Glutamatergic neuron (in vitro differentiated cells): Measurements from ENCODE around the gene MTHFD1L. TPM values are rescaled to one million over a fixed set of nuclear protein-coding genes. Genes with fewer than 3 reads are reported as not detected.
"Not testable (repeated sequence)": the region's sequence is repeated elsewhere in the genome, so short reads cannot be mapped to it uniquely, and the experiment has no call there.

Experiments
- DNase-seq: peaks from one replicate; pipeline ENCODE4 v3.0.0; 2022
- H3K27ac Mint-ChIP-seq: one replicate; pipeline ENCODE4 v1.8.0; 2020; ENCODE audit warnings: mild to moderate bottlenecking, mixed read lengths, inconsistent platforms; ENCODE audit not compliant: unreplicated experiment
- H3K27me3 Mint-ChIP-seq: one replicate; pipeline ENCODE4 v1.8.0; 2020; ENCODE audit warnings: mild to moderate bottlenecking, moderate library complexity, mixed read lengths, inconsistent platforms; ENCODE audit not compliant: unreplicated experiment
- H3K36me3 Mint-ChIP-seq: one replicate; pipeline ENCODE4 v1.8.0; 2020; ENCODE audit warnings: mild to moderate bottlenecking, mixed read lengths, inconsistent platforms; ENCODE audit not compliant: unreplicated experiment
- H3K4me1 Mint-ChIP-seq: one replicate; pipeline ENCODE4 v1.8.0; 2020; ENCODE audit warnings: mild to moderate bottlenecking, low read depth, mixed read lengths, inconsistent platforms; ENCODE audit not compliant: unreplicated experiment
- H3K4me3 Mint-ChIP-seq: one replicate; pipeline ENCODE4 v1.8.0; 2020; ENCODE audit warnings: mild to moderate bottlenecking, mixed read lengths, inconsistent platforms; ENCODE audit not compliant: unreplicated experiment
- H3K9me3 Mint-ChIP-seq: one replicate; pipeline ENCODE4 v1.8.0; 2020; ENCODE audit warnings: mild to moderate bottlenecking, moderate library complexity, mixed read lengths, inconsistent platforms; ENCODE audit not compliant: unreplicated experiment
- total RNA-seq: library from RNA; stranded (reverse); fragmentation: NEBNext Ultra II Directional; extraction: Animal tissue kit (Norgen Biotek cat#: 25700); gene quantifications from one replicate; pipeline ENCODE4 v1.2.1, GENCODE V29; 2021; ENCODE audit not compliant: unreplicated experiment
- TF ChIP-seq, protein P1 (sequence below): fragments of 200-600 bp; sonication (generic); IDR thresholded peaks from one replicate; pipeline ENCODE4 v1.5.0; 2021; ENCODE audit not compliant: partially characterized antibody, unreplicated experiment

MTHFD1L gene
- total RNA-seq, 1 donor from 2014 or later: 35.9 TPM

DNA sequence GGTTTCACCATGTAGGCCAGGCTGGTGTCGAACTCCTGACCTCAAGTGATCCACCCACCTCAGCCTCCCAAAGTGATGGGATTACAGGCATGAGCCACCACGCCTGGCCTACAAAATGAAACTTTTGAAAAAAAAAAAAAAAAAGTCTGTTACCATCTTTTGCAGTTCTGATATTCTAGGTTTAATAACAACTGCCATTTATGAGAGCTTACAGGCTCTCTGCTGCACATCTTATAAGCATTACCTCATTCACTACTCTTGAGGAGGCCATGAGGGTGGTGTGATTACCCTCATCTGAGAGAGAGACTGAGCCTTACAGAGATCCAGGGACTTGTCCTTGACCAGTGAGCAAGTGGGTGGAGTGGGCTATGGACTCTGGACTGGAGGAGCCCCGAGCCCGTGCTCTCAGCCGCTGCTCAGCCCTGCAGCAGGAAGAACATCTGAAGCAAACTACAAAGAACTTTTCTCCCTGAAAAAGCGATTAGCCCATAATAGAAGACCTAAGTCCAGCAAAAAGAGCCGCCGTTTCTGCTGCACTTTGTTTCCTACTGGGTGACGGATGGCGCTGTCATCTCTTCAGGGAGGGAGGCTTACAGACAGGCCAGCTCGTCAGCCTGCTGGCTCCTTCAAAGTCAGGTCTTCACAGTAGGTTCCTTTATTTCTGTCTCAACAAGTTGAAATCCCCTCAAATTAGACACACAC, 254.5 kb downstream of the MTHFD1L start:
- Mint-ChIP-seq H3K9me3 (peaks cover 5% of the 10 kb centered on the region), H3K4me3 (no peak overlapping the region), H3K36me3 (no peaks in the 10 kb centered on the region), H3K27ac (no peak overlapping the region), H3K27me3 (peaks cover 5% of the 10 kb centered on the region), H3K4me1 (peaks cover 10% of the 10 kb centered on the region)
- TF ChIP-seq, protein P1, sequence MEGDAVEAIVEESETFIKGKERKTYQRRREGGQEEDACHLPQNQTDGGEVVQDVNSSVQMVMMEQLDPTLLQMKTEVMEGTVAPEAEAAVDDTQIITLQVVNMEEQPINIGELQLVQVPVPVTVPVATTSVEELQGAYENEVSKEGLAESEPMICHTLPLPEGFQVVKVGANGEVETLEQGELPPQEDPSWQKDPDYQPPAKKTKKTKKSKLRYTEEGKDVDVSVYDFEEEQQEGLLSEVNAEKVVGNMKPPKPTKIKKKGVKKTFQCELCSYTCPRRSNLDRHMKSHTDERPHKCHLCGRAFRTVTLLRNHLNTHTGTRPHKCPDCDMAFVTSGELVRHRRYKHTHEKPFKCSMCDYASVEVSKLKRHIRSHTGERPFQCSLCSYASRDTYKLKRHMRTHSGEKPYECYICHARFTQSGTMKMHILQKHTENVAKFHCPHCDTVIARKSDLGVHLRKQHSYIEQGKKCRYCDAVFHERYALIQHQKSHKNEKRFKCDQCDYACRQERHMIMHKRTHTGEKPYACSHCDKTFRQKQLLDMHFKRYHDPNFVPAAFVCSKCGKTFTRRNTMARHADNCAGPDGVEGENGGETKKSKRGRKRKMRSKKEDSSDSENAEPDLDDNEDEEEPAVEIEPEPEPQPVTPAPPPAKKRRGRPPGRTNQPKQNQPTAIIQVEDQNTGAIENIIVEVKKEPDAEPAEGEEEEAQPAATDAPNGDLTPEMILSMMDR: no peak
- no peak for DNase-seq

DNA sequence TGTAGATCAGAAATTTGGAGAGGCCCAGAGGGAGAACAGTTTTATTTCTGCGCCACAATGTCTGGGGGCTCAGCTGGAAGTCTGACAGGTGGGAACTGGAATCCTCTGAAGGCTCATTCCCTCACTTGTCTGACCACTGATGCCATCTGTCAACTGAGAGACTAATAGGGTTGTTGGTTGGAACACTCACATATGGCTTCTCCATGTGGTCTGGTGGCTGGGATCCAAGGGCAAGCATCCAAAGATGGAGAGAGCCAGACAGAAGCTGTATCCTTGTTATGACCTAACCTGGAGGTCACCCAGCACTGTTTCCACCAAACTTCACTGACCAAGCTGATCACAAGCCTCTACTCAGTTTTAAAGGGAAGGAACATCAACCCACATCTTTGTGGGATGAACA, 256.4 kb downstream of the MTHFD1L start:
- Mint-ChIP-seq H3K4me3 (no peak overlapping the region), H3K36me3 (peaks cover 4% of the 10 kb centered on the region), H3K27ac (no peak overlapping the region), H3K27me3 (peaks cover 5% of the 10 kb centered on the region), H3K4me1 (peaks cover 10% of the 10 kb centered on the region), H3K9me3 (peaks cover 5% of the 10 kb centered on the region)
- TF ChIP-seq, protein P1: no peak
- DNase-seq: no peak

DNA sequence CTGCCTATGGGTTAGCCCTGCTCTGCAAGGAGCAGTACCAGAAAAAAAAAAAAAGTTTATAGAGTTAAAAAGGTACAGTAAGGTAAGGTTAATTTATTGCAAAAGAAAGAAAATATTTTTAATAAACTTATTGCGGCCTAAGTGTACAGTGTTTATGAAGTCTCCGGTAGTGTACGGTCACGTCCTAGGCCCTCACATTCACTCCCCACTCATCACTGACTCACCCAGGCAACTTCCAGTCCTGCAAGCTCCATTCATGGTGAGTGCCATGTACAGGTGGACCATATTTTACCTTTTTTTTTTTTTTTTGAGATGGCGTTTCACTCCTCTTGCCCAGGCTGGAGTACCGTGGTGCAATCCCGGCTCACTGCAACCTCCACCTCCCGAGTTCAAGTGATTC, 258.1 kb downstream of the MTHFD1L start:
- DNase-seq, H3K4me3 Mint-ChIP-seq, H3K27me3 Mint-ChIP-seq, H3K9me3 Mint-ChIP-seq, H3K27ac Mint-ChIP-seq: not testable (repeated sequence)
- peaks cover 13% of the 10 kb centered on the region for H3K36me3 Mint-ChIP-seq
- H3K4me1 Mint-ChIP-seq: peaks cover 13% of the 10 kb centered on the region

DNA sequence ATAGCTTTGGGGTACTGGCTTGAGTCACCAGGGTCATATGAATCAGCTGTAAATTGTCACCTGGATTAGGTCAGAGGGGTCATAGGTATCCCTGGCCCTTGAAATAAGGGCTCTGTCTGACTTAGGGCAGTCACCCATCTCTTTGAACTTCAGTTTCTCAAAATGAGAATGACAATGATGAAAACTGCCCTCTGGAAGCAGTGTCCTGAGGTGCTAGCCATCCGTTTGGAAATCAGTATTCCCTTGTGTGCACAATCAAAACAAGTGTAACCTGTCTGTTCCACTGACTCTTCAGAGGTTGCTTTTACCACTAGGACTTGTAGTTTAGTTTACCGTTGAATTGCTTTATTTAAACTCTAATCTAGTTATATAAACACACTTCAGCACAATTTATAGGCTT, 259.7 kb downstream of the MTHFD1L start:
- H3K9me3 Mint-ChIP-seq, H3K27ac Mint-ChIP-seq, H3K27me3 Mint-ChIP-seq, H3K4me3 Mint-ChIP-seq, DNase-seq: not testable (repeated sequence)
- H3K4me1 Mint-ChIP-seq: peaks cover 22% of the 10 kb centered on the region
- H3K36me3 Mint-ChIP-seq: peaks cover 13% of the 10 kb centered on the region

DNA sequence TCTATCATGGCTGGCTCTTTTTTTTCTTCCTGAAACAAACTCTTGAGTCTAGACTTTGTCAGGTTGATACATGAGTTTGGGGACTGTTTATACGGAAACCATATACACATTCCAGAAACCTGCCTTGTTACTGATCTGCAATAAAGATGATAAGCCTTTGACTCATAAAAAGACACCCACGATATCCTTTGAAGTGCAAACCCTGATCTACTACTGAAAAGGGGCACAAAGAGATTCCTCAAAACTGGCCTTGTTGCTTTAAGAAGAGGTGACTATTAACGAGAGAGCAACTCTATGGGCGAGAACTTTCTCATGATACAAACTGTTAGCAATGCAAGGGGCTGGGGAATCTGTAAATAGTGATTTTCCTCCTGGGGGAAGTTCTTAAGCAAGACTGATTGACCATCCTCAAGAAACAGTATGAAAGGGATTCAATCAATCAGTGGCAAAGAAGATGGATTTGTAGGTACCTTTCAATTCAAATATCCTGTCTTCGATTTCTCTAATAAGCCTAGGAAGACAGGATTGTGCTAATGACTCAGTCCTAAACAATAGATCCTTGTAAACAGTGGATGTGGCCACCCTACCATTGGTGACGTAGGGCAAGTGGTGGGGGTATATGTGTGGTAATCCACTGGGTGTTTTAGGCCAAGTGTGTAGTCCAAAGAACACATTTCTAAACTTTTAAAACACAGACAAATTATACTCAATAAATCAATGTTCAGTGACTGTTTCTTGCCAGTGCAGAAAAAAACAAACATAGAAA, 260.3 kb downstream of the MTHFD1L start:
- H3K9me3 Mint-ChIP-seq, H3K27me3 Mint-ChIP-seq, H3K27ac Mint-ChIP-seq, DNase-seq, H3K4me3 Mint-ChIP-seq: not testable (repeated sequence)
- Mint-ChIP-seq H3K4me1 (peaks cover 22% of the 10 kb centered on the region), H3K36me3 (peaks cover 13% of the 10 kb centered on the region)

DNA sequence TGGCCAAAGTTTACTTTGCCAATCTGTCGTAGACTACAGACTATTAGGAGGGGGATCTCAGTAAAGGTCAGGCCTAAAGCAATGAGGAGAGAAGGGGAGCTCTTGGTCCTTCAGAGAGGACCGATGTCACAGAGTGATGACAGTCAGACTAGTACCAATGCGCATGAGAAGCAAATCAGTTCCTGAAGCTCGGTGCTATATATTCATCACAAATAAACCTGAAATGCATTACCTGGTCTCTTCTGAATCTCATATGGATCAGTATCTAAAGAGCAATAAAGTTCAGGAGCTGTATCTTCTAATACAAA, 260.9 kb downstream of the MTHFD1L start:
- H3K9me3 Mint-ChIP-seq, H3K4me3 Mint-ChIP-seq, H3K27ac Mint-ChIP-seq, H3K27me3 Mint-ChIP-seq, DNase-seq: not testable (repeated sequence)
- peaks cover 22% of the 10 kb centered on the region for H3K4me1 Mint-ChIP-seq
- H3K36me3 Mint-ChIP-seq: peaks cover 13% of the 10 kb centered on the region

DNA sequence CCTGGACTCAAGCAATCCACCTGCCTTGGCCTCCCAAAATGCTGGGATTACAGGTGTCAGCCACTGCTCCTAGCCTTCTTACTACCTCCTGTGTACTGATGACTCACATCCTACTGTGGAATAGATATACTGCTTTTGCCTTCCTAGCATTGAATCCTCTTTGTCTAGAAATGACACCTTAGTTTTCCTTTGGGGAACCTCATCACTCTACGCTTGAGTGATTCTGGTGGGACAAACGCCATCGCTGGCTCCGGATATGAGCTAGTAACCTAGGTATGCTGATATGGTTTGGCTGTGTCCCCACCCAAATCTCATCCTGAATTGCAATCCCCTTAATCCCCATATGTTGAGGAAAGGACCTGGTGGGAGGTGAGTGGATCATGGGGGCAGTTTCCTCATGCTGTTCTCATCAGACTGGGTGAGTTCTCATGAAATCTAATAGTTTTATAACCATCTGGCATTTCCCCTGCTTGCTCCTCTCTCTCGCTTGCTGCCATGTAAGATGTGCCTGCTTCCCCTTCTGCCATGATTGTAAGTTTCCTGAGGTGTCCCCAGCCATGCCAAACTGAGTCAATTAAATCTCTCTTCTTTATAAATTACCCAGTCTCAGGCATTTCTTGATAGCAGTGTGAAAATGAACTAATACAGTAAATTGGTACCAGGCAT, 261.8 kb downstream of the MTHFD1L start:
- DNase-seq, H3K9me3 Mint-ChIP-seq, H3K27me3 Mint-ChIP-seq, H3K4me3 Mint-ChIP-seq, H3K27ac Mint-ChIP-seq: not testable (repeated sequence)
- H3K36me3 Mint-ChIP-seq: peaks cover 13% of the 10 kb centered on the region
- H3K4me1 Mint-ChIP-seq: peaks cover 16% of the 10 kb centered on the region
